Upper lobe of right lung (tissue), 1 donor: ENCODE data around the gene EPHA3. TPM values are rescaled to one million over a fixed set of nuclear protein-coding genes. Genes with fewer than 3 reads are reported as not detected.

Experiments used
- ATAC-seq: fragments of 200-7000 bp; cut with Tn5 transposase; one replicate; pipeline ENCODE4 v1.9.1; 2020; ENCODE audit warnings: mild to moderate bottlenecking, moderate library complexity
- DNase-seq: peaks from one replicate; pipeline ENCODE4 v3.0.0-alpha.2; 2020
- H3K27ac ChIP-seq: fragments of 200-600 bp; one replicate; pipeline ENCODE4 v1.8.0; 2022
- H3K27me3 ChIP-seq: fragments of 200-600 bp; one replicate; pipeline ENCODE4 v1.8.0; 2022; ENCODE audit warnings: mild to moderate bottlenecking
- H3K36me3 ChIP-seq: fragments of 200-600 bp; one replicate; pipeline ENCODE4 v1.8.0; 2022
- H3K4me1 ChIP-seq: fragments of 200-600 bp; one replicate; pipeline ENCODE4 v1.8.0; 2022
- H3K4me3 ChIP-seq: fragments of 200-600 bp; one replicate; pipeline ENCODE4 v1.8.0; 2022; ENCODE audit warnings: mild to moderate bottlenecking
- H3K9me3 ChIP-seq: fragments of 200-600 bp; one replicate; pipeline ENCODE4 v1.8.0; 2022
- intact Hi-C: fragments of 100-400 bp; cut with DNase I; formaldehyde crosslinking; loops from one replicate; pipeline ENCODE4 v1.11.0; 2022
- total RNA-seq: library from RNA; stranded (reverse); fragmentation: NEBNext Ultra II Directional; extraction: Animal tissue kit (Norgen Biotek cat#: 25700); gene quantifications from one replicate; pipeline ENCODE4 v1.2.1, GENCODE V29; 2021
- TF ChIP-seq, protein P1 (sequence below): fragments of 200-600 bp; IDR thresholded peaks from one replicate; pipeline ENCODE4 v1.8.0; 2022; ENCODE audit warnings: antibody characterized with exemption
- donor health status: DM: no; HTN: yes; CAD: no; lungs with severe emphysema.

The EPHA3 gene
- total RNA-seq, 1 donor from 2014 or later, result 5.1 TPM

DNA sequence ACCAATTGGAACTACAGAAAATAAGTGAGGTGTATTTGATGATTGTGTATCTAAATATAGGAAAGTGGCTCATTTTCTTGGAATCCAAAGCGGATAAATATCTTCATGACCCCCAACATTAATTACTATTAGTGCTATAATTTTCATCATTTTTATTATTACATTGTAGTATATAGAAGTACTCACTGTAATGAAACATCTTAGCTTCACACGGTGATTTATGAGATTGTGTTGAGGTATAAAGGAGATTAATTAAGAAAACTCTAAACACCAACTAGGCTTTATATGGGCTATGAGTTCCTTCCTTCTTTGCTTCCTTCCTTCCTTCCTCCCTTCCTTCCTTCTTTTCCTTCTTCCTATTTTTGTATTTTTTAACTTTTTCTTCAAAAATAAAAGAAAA lies 52.2 kb downstream of the EPHA3 start:
- H3K36me3 ChIP-seq, result no peaks in the 10 kb centered on the region
- intact Hi-C loops, result no loop called here
- no peaks in the 10 kb centered on the region for H3K27me3 ChIP-seq
- H3K9me3 ChIP-seq, result no peaks in the 10 kb centered on the region
- ATAC-seq, result no peak
- no peaks in the 10 kb centered on the region for H3K4me1 ChIP-seq
- TF ChIP-seq, protein P1, sequence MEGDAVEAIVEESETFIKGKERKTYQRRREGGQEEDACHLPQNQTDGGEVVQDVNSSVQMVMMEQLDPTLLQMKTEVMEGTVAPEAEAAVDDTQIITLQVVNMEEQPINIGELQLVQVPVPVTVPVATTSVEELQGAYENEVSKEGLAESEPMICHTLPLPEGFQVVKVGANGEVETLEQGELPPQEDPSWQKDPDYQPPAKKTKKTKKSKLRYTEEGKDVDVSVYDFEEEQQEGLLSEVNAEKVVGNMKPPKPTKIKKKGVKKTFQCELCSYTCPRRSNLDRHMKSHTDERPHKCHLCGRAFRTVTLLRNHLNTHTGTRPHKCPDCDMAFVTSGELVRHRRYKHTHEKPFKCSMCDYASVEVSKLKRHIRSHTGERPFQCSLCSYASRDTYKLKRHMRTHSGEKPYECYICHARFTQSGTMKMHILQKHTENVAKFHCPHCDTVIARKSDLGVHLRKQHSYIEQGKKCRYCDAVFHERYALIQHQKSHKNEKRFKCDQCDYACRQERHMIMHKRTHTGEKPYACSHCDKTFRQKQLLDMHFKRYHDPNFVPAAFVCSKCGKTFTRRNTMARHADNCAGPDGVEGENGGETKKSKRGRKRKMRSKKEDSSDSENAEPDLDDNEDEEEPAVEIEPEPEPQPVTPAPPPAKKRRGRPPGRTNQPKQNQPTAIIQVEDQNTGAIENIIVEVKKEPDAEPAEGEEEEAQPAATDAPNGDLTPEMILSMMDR, result no peak
- H3K27ac ChIP-seq, result no peak overlapping the region
- DNase-seq, result no peak
- H3K4me3 ChIP-seq, result no peak overlapping the region

DNA sequence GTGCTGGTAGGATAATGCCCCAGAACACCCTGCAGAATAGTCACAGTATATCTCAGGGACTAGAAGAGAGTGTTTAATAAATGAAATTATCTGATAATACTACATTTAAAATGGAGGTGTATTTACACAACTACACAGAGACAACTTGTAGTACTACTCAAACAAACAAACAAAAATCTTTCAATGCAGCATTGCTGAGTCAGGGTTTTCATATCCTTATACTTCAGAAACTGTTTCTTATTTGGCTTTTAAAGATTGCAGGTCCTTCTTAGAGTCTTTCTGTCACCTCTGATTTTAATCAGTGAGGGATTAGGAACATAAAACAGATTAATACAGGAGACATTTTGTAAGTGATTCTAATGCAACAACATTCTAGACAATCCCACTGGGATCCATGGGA lies 57.4 kb downstream of the EPHA3 start:
- TF ChIP-seq, protein P1, result no peak
- H3K4me1 ChIP-seq, result no peaks in the 10 kb centered on the region
- DNase-seq, result no peak
- no peak overlapping the region for H3K27ac ChIP-seq
- intact Hi-C loops, result no loop called here
- H3K27me3 ChIP-seq, result no peaks in the 10 kb centered on the region
- H3K36me3 ChIP-seq, result no peaks in the 10 kb centered on the region
- no peak overlapping the region for H3K4me3 ChIP-seq
- H3K9me3 ChIP-seq, result no peaks in the 10 kb centered on the region
- ATAC-seq, result no peak

DNA sequence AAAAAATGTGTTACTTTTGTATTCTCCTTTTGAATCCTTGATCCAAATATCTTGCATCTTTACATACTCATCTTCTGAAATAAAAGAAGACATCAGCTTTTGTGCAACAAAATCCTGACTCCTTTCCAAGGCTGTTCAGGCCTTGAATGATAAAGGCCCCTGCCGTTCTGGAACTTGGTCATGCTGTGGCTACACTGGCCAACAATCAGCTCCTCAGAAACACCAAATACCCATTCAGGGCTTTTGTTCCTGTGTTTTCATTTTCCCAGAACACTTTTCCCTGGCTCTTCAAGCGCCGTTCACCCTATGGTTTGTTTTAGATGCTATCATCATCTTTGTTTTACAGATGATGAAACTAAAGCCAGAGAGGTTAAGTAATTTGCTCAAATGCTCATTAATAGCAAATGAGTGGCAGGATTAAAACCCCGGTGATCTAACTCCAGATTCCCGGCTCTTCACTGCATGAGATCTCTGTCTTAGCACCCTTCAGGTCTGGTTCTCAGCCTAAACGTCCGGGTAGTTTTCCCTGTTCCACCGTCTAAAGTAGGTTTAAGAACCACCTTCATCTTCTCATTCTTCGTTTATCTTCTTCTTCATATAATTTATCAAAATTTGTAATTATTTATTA lies 58.3 kb downstream of the EPHA3 start:
- H3K36me3 ChIP-seq, result no peaks in the 10 kb centered on the region
- intact Hi-C loops, result no loop called here
- H3K9me3 ChIP-seq, result no peaks in the 10 kb centered on the region
- H3K4me1 ChIP-seq, result no peaks in the 10 kb centered on the region
- TF ChIP-seq, protein P1, result no peak
- no peak overlapping the region for H3K27ac ChIP-seq
- no peak overlapping the region for H3K4me3 ChIP-seq
- ATAC-seq, result no peak
- no peaks in the 10 kb centered on the region for H3K27me3 ChIP-seq
- DNase-seq, result no peak

DNA sequence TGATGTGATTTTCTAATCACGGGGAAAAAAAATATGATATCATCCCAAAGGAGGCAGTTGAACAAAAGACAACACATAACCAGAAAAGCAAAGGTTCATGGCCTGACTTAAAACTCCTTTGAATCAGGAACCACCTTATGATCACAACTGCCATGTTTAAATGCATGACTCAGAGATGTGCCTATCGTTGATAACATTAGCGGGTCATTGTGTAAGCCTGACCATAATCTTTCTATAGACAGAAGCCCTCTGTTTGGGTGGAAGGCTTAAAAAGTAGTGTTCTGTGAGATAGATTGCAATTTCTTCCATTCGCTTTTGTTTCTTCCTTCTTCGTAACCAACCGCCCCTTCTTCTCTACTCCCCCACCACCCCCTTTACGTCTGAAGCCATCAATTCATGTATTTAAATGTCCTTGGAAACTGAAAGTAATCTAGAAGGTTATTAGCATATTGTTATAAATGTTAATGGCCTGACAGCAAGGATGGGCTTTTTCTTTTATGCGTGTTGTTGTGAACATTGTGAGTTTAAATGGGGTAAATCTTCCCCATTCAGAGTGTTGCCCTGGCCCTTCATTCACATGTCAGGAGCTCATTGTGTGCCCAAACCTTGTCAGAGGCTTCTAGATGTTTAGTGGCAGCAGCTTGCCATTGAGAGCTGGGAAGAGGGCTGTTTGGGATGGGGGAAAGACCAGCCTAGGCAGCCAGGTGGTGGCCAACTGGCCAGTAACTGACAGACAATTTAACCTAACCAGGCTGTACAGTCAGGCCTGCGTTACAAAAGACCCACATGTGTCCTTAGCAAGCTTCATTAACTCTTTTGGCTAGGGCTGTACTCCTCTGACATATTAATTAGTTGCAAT lies 64.5 kb downstream of the EPHA3 start:
- H3K4me1 ChIP-seq, result no peaks in the 10 kb centered on the region
- TF ChIP-seq, protein P1, result no peak
- no peak for DNase-seq
- no peaks in the 10 kb centered on the region for H3K9me3 ChIP-seq
- no peaks in the 10 kb centered on the region for H3K27me3 ChIP-seq
- no peak for ATAC-seq
- H3K27ac ChIP-seq, result no peak overlapping the region
- H3K36me3 ChIP-seq, result no peaks in the 10 kb centered on the region
- intact Hi-C loops, result no loop called here
- H3K4me3 ChIP-seq, result no peak overlapping the region

DNA sequence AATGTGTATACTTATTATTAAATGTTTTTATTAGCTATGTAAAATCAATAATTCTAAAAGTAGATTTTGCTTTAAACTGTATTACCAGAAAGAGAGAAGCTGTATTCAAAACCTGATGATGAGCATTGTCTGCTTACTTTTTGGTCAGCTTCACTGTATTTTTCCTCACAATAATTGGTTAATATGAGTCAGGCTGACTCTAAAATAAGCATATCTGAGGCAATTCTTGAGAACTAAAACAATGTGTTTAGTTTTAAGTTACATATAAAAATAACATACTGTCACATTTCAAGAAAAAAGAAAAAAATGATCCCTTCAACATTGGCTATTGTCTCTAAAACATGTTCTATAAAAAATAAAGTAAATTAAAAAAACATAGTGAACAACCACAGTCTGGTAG lies 66.1 kb downstream of the EPHA3 start:
- DNase-seq (no peak), ATAC-seq (no peak)
- TF ChIP-seq, protein P1, result no peak
- Histone ChIP-seq H3K27me3 (no peaks in the 10 kb centered on the region), H3K36me3 (no peaks in the 10 kb centered on the region), H3K9me3 (no peaks in the 10 kb centered on the region), H3K4me3 (no peak overlapping the region), H3K4me1 (no peaks in the 10 kb centered on the region), H3K27ac (no peak overlapping the region)
- intact Hi-C loops, result no loop called here
